GM18507 (cell line): ENCODE results near the gene HNF1B.

Source experiments
- DNase-seq: peaks from one replicate; pipeline ENCODE4 v3.0.0; 2011; ENCODE audit warnings: low read depth; ENCODE audit not compliant: insufficient read length; ENCODE audit errors: extremely low spot score
- FAIRE-seq: peaks from 2 replicates; lab custom pipeline; 2011; peaks lifted over from hg19 to GRCh38; lab: Jason Lieb, UNC

Gene HNF1B

GRCh38 chr17:37678036-37678435 lies 66.8 kb downstream of the HNF1B start:
- no peak for DNase-seq
- FAIRE-seq, result no peak

- FAIRE-seq (no peak), DNase-seq (no peak)
These were observed 67.8 kb downstream of the HNF1B start for GRCh38 chr17:37677021-37677420.

- FAIRE-seq, result no peak
- no peak for DNase-seq
These were observed 68.5 kb downstream of the HNF1B start for GRCh38 chr17:37676115-37676925.

GRCh38 chr17:37674511-37674910 lies 70.3 kb downstream of the HNF1B start:
- DNase-seq, result no peak
- no peak for FAIRE-seq

GRCh38 chr17:37673386-37673785 lies 71.5 kb downstream of the HNF1B start:
- DNase-seq, result no peak
- no peak for FAIRE-seq

GRCh38 chr17:37672548-37673078 lies 72.2 kb downstream of the HNF1B start:
- FAIRE-seq (no peak), DNase-seq (no peak)

- no peak for FAIRE-seq
- no peak for DNase-seq
These were observed 72.9 kb downstream of the HNF1B start for GRCh38 chr17:37671824-37672547.

- no peak for DNase-seq
These were observed 73.6 kb downstream of the HNF1B start for GRCh38 chr17:37671028-37671823.

GRCh38 chr17:37667039-37667438 lies 77.8 kb downstream of the HNF1B start:
- FAIRE-seq (no peak), DNase-seq (no peak)

More at GRCh38 chr17:37671028-37671823, 73.6 kb downstream of the HNF1B start:
- no peak for FAIRE-seq

GRCh38 chr17:37664214-37664613 lies 80.6 kb downstream of the HNF1B start:
- FAIRE-seq, result no peak

GRCh38 chr17:37662353-37662752 lies 82.5 kb downstream of the HNF1B start:
- DNase-seq (no peak), FAIRE-seq (no peak)

More at GRCh38 chr17:37664214-37664613, 80.6 kb downstream of the HNF1B start:
- no peak for DNase-seq

GRCh38 chr17:37661400-37662014 lies 83.4 kb downstream of the HNF1B start:
- DNase-seq, result no peak
- no peak for FAIRE-seq

GRCh38 chr17:37659925-37660324 lies 84.9 kb downstream of the HNF1B start:
- FAIRE-seq, result no peak
- no peak for DNase-seq

GRCh38 chr17:37657202-37657601 lies 87.7 kb downstream of the HNF1B start:
- DNase-seq, result no peak
- FAIRE-seq, result no peak

- no peak for DNase-seq
- FAIRE-seq, result no peak
These were observed 93.0 kb downstream of the HNF1B start for GRCh38 chr17:37651849-37652248.

GRCh38 chr17:37650419-37651003 lies 94.3 kb downstream of the HNF1B start:
- DNase-seq, result no peak

GRCh38 chr17:37648555-37648954 lies 96.3 kb downstream of the HNF1B start:
- DNase-seq (no peak), FAIRE-seq (no peak)

More at GRCh38 chr17:37650419-37651003, 94.3 kb downstream of the HNF1B start:
- FAIRE-seq, result no peak

- DNase-seq, result no peak
- FAIRE-seq, result no peak
These were observed 97.0 kb downstream of the HNF1B start for GRCh38 chr17:37647856-37648255.

GRCh38 chr17:37643869-37644268 lies 101.0 kb downstream of the HNF1B start:
- DNase-seq (no peak), FAIRE-seq (no peak)
